Keratinocyte (primary cell): ENCODE results near the gene HOXA7. TPM values are rescaled to one million over a fixed set of nuclear protein-coding genes. Genes with fewer than 3 reads are reported as not detected.

Experiments
- DNase-seq: peaks from one replicate; pipeline ENCODE4 v3.0.0-alpha.2; 2011; ENCODE audit warnings: low read depth, missing footprints, low spot score
- FAIRE-seq: peaks from 2 replicates; lab custom pipeline; 2011; peaks lifted over from hg19 to GRCh38; lab: Jason Lieb, UNC
- H2AFZ ChIP-seq: 2 replicates; pipeline ENCODE4 v1.6.0; 2012; ENCODE audit warnings: low read length, control low read depth, inconsistent platforms; ENCODE audit not compliant: control insufficient read depth
- H3K27ac ChIP-seq: 2 replicates; pipeline ENCODE4 v1.5.1; 2011; ENCODE audit warnings: low read length; ENCODE audit not compliant: control insufficient read depth, insufficient read depth
- H3K27me3 ChIP-seq: 3 replicates; pipeline ENCODE4 v1.6.0; 2011; ENCODE audit warnings: low read length; ENCODE audit not compliant: control insufficient read depth, insufficient read depth; ENCODE audit errors: extremely low read depth
- H3K36me3 ChIP-seq, 2 experiments: 2 replicates in 1 of 2; 3 replicates in 1 of 2; pipeline ENCODE4 v1.5.1; 2011; ENCODE audit warnings: low read length in 2 of 2, mild to moderate bottlenecking in 1 of 2; ENCODE audit not compliant: control insufficient read depth in 2 of 2, insufficient read depth in 2 of 2; ENCODE audit errors: extremely low read depth in 1 of 2
- H3K4me1 ChIP-seq: 3 replicates; pipeline ENCODE4 v1.5.1; 2011; ENCODE audit warnings: low read length; ENCODE audit not compliant: control insufficient read depth, insufficient read depth; ENCODE audit errors: extremely low read depth
- H3K4me2 ChIP-seq: 3 replicates; pipeline ENCODE4 v1.6.0; 2011; ENCODE audit warnings: low read depth, low read length; ENCODE audit not compliant: control insufficient read depth, insufficient read depth; ENCODE audit errors: extremely low read depth
- H3K4me3 ChIP-seq, 3 experiments: fragments of 200-600 bp in 1 of 3; sonication (generic) in 1 of 3; 2 replicates in 2 of 3; 3 replicates in 1 of 3; pipeline ENCODE4 v1.5.1; 2011 to 2016; ENCODE audit warnings: low read length in 3 of 3, mild to moderate bottlenecking in 3 of 3, control low read depth in 2 of 3, inconsistent platforms in 1 of 3, low read depth in 1 of 3, mixed read lengths in 1 of 3, mixed run types in 1 of 3, moderate library complexity in 1 of 3; ENCODE audit not compliant: control insufficient read depth in 2 of 3, insufficient read depth in 2 of 3; ENCODE audit errors: extremely low read depth in 1 of 3
- H3K79me2 ChIP-seq: 2 replicates; pipeline ENCODE4 v1.6.0; 2012; ENCODE audit warnings: low read length; ENCODE audit not compliant: control insufficient read depth, insufficient read depth
- H3K9ac ChIP-seq: 3 replicates; pipeline ENCODE4 v1.6.0; 2011; ENCODE audit warnings: low read length; ENCODE audit not compliant: control insufficient read depth, insufficient read depth; ENCODE audit errors: extremely low read depth
- H3K9me1 ChIP-seq: 3 replicates; pipeline ENCODE4 v1.6.0; 2011; ENCODE audit warnings: low read length; ENCODE audit not compliant: control insufficient read depth, insufficient read depth; ENCODE audit errors: extremely low read depth
- H3K9me3 ChIP-seq: 2 replicates; pipeline ENCODE4 v1.5.1; 2012; ENCODE audit warnings: low read depth, low read length; ENCODE audit not compliant: control insufficient read depth
- H4K20me1 ChIP-seq: 3 replicates; pipeline ENCODE4 v1.6.0; 2011; ENCODE audit warnings: low read length; ENCODE audit not compliant: control insufficient read depth, insufficient read depth; ENCODE audit errors: extremely low read depth
- EZH2 ChIP-seq: IDR thresholded peaks from one replicate; pipeline ENCODE4 v1.6.1; 2012; ENCODE audit warnings: inconsistent platforms, mild to moderate bottlenecking, low read length, moderate library complexity
- dilution Hi-C: fragments of 300-500 bp; cut with MboI; formaldehyde crosslinking; loops from one replicate; pipeline ENCODE4 v1.7.0; 2020; ENCODE audit warnings: low sequenced_read_pairs; ENCODE audit not compliant: extremely low pct_ligation_motif_present
- polyA plus RNA-seq, 5 experiments: library from polyadenylated mRNA; depleted of rRNA in 3 of 5; stranded (reverse) in 3 of 5; stranded (forward) in 1 of 5; unstranded in 1 of 5; fragments of >200 nt; gene quantifications; 1 replicate in 1 of 5; 2 replicates in 3 of 5; 3 replicates in 1 of 5; pipeline versions ENCODE4 v1.2.1 to v1.2.3, GENCODE V29; 2011 to 2012; ENCODE audit warnings: missing spikeins in 2 of 5, low read depth in 1 of 5, low replicate concordance in 1 of 5
- TF ChIP-seq, protein P1 (sequence below), 3 experiments: IDR thresholded peaks in 1 of 3; conservative IDR thresholded peaks in 1 of 3; optimal IDR thresholded peaks in 1 of 3; 2 replicates in 2 of 3; 3 replicates in 1 of 3; pipeline versions ENCODE3 to v1.5.1; 2011; ENCODE audit warnings: low read length in 3 of 3, mild to moderate bottlenecking in 3 of 3, moderate library complexity in 2 of 3, control low read depth in 1 of 3, inconsistent platforms in 1 of 3; ENCODE audit not compliant: insufficient read depth in 2 of 3; ENCODE audit errors: extremely low read depth in 1 of 3

Gene HOXA7
- polyA plus RNA-seq, 1 donor (not counting 4 experiments of a cell fraction or from before 2014, with no cell fraction given) = 8.1 TPM

DNA sequence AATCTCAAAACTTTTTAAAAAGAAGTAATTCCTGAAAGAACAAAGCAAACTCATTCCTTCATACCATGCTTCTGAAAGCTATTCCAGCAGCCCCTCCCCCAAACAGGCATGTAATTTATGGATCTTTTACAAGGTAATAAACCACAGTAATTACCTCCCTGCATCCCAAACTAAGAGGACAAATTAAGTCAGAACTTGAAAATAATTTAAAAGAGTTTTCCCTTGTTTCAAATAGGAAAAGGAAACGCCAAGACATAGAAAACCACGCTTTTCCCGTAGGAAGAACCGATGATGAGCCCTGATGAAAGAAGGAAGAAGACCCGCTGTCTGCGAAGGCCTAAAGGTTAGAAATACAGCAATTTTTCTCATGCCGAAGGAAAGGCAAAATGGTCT lies 34.8 kb downstream of the HOXA7 start:
- H2AFZ ChIP-seq = no peak overlapping the region
- H3K27ac ChIP-seq = no peak overlapping the region
- no peak for DNase-seq
- no peak overlapping the region for H3K4me3 ChIP-seq
- H3K79me2 ChIP-seq = peaks cover 6% of the 10 kb centered on the region
- no peak for TF ChIP-seq EZH2
- TF ChIP-seq, protein P1, sequence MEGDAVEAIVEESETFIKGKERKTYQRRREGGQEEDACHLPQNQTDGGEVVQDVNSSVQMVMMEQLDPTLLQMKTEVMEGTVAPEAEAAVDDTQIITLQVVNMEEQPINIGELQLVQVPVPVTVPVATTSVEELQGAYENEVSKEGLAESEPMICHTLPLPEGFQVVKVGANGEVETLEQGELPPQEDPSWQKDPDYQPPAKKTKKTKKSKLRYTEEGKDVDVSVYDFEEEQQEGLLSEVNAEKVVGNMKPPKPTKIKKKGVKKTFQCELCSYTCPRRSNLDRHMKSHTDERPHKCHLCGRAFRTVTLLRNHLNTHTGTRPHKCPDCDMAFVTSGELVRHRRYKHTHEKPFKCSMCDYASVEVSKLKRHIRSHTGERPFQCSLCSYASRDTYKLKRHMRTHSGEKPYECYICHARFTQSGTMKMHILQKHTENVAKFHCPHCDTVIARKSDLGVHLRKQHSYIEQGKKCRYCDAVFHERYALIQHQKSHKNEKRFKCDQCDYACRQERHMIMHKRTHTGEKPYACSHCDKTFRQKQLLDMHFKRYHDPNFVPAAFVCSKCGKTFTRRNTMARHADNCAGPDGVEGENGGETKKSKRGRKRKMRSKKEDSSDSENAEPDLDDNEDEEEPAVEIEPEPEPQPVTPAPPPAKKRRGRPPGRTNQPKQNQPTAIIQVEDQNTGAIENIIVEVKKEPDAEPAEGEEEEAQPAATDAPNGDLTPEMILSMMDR (optimal IDR thresholded peaks at IDR 0.05 in 1 of 3, IDR thresholded peaks at IDR 0.05 in 1 of 3, conservative IDR thresholded peaks at IDR 0.05 in 1 of 3; ENCODE audit: extremely low read depth in 1 of 3, insufficient read depth in 2 of 3, low read length in 3 of 3) = no peak
- H3K9me1 ChIP-seq = no peaks in the 10 kb centered on the region
- H3K9ac ChIP-seq = peak overlapping the region; percentile 29
- FAIRE-seq = no peak
- H3K4me1 ChIP-seq = no peaks in the 10 kb centered on the region
- no peak overlapping the region for H3K4me2 ChIP-seq
- H3K9me3 ChIP-seq = no peaks in the 10 kb centered on the region
- peaks cover 5 to 6% of the 10 kb centered on the region in 2 experiments for H3K36me3 ChIP-seq
- no peaks in the 10 kb centered on the region for H4K20me1 ChIP-seq
- no peaks in the 10 kb centered on the region for H3K27me3 ChIP-seq
- dilution Hi-C loops = no loop called here

DNA sequence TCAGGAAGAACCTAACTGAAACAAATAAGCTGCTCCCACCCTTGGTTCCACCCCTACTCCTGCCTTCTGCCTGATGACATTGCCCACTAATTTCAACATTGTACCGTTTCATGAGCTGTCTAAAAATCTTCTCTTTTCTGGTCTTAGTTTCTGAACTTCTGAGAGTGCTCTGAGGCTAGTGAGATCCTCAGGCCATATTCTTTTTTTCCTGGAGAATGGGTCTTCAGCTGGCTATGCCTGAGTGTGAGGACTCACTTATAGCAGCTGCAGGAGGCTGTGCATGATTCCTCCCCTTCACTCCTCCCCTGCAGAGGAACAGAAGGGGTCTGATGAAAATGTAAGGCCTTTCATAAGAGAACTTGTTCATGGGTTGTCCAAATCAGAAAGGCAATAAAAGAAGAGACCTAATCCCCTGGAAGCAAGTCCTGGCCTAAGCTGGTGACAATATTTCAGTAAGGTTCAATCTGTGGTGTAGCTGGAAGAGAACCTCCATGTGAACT lies 37.0 kb downstream of the HOXA7 start:
- FAIRE-seq (no peak), DNase-seq (no peak)
- H4K20me1 ChIP-seq = no peaks in the 10 kb centered on the region
- no peak overlapping the region for H2AFZ ChIP-seq
- H3K27me3 ChIP-seq = no peaks in the 10 kb centered on the region
- no peaks in the 10 kb centered on the region for H3K9me3 ChIP-seq
- no peaks in the 10 kb centered on the region for H3K9me1 ChIP-seq
- dilution Hi-C loops = no loop called here
- H3K79me2 ChIP-seq = peaks cover 11% of the 10 kb centered on the region
- no peak overlapping the region for H3K27ac ChIP-seq
- no peak overlapping the region for H3K4me2 ChIP-seq
- H3K9ac ChIP-seq = no peak overlapping the region
- H3K4me1 ChIP-seq = peaks cover 1% of the 10 kb centered on the region
- TF ChIP-seq EZH2 = no peak
- TF ChIP-seq, protein P1 (optimal IDR thresholded peaks at IDR 0.05 in 1 of 3, IDR thresholded peaks at IDR 0.05 in 1 of 3, conservative IDR thresholded peaks at IDR 0.05 in 1 of 3; ENCODE audit: extremely low read depth in 1 of 3, insufficient read depth in 2 of 3, low read length in 3 of 3) = no peak
- peaks cover 5 to 6% of the 10 kb centered on the region in 2 experiments for H3K36me3 ChIP-seq
- no peak overlapping the region for H3K4me3 ChIP-seq
